ENCODE results near the gene IL1RAPL1.

DNA sequence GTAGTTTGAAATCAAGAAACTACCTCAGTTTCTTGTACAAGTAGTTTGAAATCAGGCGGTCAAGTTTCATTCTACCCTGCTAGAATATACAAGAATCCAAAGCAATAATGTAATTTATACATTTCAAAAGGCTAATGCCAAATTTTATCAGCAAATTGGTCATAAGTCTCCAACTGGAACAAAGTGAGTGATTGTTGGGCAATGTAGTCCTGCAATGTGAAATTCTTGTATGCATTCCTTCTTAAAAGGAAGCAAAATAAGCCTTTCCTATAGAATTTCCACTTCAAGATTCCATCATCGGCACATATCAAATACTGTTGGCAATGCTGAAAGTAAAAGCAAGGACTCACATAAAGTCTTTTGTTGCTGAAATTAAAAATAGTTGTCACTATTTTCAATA is 334.9 kb downstream of the IL1RAPL1 start:
- TF ChIP-seq, protein P1, sequence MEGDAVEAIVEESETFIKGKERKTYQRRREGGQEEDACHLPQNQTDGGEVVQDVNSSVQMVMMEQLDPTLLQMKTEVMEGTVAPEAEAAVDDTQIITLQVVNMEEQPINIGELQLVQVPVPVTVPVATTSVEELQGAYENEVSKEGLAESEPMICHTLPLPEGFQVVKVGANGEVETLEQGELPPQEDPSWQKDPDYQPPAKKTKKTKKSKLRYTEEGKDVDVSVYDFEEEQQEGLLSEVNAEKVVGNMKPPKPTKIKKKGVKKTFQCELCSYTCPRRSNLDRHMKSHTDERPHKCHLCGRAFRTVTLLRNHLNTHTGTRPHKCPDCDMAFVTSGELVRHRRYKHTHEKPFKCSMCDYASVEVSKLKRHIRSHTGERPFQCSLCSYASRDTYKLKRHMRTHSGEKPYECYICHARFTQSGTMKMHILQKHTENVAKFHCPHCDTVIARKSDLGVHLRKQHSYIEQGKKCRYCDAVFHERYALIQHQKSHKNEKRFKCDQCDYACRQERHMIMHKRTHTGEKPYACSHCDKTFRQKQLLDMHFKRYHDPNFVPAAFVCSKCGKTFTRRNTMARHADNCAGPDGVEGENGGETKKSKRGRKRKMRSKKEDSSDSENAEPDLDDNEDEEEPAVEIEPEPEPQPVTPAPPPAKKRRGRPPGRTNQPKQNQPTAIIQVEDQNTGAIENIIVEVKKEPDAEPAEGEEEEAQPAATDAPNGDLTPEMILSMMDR (IDR thresholded peaks at IDR 0.05; ENCODE audit: poor library complexity, severe bottlenecking): no peak
- TF ChIP-seq EZH2 (IDR thresholded peaks at IDR 0.05; ENCODE audit: borderline replicate concordance, insufficient read depth, low read length, poor library complexity, severe bottlenecking) (no peak), POLR2AphosphoS5 (IDR thresholded peaks at IDR 0.05) (no peak), EP300 (conservative IDR thresholded peaks at IDR 0.05; ENCODE audit: poor library complexity, severe bottlenecking) (no peak), TAF1 (IDR thresholded peaks at IDR 0.05; ENCODE audit: low read depth) (no peak), SMC3 (conservative IDR thresholded peaks at IDR 0.05; ENCODE audit: poor library complexity) (no peak), RAD21 (conservative IDR thresholded peaks at IDR 0.05) (no peak), MXI1 (conservative IDR thresholded peaks at IDR 0.05; ENCODE audit: poor library complexity, severe bottlenecking) (no peak)
- TF ChIP-seq, protein P2, sequence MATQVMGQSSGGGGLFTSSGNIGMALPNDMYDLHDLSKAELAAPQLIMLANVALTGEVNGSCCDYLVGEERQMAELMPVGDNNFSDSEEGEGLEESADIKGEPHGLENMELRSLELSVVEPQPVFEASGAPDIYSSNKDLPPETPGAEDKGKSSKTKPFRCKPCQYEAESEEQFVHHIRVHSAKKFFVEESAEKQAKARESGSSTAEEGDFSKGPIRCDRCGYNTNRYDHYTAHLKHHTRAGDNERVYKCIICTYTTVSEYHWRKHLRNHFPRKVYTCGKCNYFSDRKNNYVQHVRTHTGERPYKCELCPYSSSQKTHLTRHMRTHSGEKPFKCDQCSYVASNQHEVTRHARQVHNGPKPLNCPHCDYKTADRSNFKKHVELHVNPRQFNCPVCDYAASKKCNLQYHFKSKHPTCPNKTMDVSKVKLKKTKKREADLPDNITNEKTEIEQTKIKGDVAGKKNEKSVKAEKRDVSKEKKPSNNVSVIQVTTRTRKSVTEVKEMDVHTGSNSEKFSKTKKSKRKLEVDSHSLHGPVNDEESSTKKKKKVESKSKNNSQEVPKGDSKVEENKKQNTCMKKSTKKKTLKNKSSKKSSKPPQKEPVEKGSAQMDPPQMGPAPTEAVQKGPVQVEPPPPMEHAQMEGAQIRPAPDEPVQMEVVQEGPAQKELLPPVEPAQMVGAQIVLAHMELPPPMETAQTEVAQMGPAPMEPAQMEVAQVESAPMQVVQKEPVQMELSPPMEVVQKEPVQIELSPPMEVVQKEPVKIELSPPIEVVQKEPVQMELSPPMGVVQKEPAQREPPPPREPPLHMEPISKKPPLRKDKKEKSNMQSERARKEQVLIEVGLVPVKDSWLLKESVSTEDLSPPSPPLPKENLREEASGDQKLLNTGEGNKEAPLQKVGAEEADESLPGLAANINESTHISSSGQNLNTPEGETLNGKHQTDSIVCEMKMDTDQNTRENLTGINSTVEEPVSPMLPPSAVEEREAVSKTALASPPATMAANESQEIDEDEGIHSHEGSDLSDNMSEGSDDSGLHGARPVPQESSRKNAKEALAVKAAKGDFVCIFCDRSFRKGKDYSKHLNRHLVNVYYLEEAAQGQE (IDR thresholded peaks at IDR 0.05; ENCODE audit: borderline replicate concordance): no peak
